Muscle of arm (tissue), 12 donors: Measurements from ENCODE around the gene F2R. TPM values are rescaled to one million over a fixed set of nuclear protein-coding genes. Genes with fewer than 3 reads are reported as not detected.

Experiments used
- DNase-seq: peaks from one replicate; pipeline ENCODE4 v3.0.0-alpha.2; 2013
- polyA plus RNA-seq, 12 donors: library from polyadenylated mRNA; unstranded; fragments of 120-200 nt; gene quantifications; one replicate each; pipeline ENCODE4 v1.2.1, GENCODE V29; 2013; ENCODE audit not compliant: insufficient read length in 12 of 12

F2R gene
- polyA plus RNA-seq, 12 donors: 22.0 to 66.3 (median 28.6) TPM; not detected in 1

DNA sequence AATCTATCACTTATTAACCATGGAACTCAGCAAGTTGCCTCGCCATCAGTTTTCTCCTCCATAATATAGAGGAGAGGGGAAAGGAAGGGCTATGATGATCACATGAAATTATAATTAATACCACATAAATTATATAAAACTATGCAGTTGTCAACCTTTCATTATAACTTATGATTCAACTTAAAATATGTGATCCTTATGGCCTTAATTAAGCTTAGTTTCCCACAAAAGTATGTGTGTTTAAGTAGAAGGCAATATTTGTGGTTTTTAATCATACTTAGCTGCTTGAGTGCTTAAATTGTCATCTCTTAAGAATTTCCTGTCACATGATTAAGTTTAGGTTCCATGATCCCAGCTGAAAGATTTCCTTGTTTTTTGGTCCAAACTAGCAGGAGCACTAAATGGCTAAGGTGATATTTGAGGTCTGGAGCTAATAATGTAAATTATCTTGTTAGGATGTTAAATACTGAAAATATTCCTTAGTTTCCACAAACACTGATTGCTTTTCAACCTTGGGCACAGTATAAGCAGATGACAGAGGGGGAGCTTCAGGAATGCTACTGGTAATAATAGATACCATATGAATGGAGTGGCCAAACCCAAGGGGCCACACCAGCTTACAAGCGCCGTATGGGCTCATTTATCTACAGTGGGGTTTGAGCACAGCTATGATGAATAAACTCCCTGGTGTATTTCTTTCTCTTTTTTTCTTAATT lies 26.4 kb upstream of the F2R start:
- no peak for DNase-seq

DNA sequence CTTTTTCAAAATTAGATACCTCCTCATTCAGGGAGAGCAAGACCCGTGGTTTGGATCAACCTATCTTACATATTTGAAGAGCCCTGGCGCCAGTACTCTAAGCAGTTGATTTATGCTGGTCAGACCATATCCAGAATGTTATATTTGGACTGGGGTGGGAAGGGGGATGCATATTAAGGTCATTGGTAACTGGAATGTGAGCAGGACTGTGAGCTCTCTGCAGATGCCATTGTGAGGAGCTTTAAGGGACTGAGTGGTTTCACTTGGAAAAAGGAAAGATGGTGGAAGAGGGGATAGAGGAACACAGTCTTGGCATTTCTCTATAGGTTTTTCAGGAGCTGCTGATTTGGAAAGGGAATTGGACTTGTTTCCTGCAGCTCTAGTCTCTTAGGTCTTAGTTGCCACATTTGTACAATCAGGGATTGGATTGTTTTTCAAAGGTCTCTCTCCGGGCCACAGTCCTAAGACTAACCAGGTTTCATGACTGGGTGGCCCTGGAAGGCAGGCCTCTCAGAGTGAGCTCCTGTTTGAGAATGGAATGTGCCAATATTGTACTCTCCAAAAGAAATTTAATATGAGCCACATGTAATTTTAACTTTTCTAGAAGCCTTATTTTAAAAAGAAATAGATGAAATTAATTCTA lies 25.8 kb upstream of the F2R start:
- no peak for DNase-seq

DNA sequence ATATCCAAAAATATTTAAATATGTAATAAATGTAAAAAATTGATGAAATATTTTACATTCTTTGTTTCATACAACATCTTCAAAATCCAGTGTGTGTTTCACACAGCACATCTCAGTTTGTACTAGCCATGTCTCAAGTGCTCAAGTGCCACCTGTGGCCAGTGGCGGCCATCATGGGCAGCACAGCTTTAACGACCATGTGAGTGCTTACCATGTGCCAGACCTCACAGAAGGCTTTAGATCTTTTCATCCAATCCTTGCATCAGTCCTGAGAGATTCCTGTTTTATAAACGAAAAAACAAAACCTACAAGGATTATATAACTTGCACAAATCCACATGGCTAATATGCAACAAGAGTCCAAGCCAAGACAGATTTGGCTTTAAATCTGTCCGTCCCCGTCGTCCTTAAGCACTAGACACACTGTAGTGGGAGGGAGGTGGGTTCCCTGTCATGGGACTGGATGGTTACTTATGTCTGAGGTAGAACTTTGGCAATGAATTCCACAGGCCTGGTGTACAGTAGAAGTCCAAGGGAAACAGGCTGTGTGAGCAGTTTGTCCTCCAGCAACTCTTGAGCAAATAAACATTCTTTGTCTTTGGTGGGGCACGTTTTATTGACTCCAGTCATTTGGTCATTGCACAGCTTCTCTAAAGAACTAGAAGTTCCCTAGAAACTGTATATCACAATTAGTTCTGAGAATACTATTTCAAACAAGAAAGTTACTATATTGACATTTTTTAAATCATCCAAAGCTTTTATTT lies 25.0 kb upstream of the F2R start:
- DNase-seq: no peak

DNA sequence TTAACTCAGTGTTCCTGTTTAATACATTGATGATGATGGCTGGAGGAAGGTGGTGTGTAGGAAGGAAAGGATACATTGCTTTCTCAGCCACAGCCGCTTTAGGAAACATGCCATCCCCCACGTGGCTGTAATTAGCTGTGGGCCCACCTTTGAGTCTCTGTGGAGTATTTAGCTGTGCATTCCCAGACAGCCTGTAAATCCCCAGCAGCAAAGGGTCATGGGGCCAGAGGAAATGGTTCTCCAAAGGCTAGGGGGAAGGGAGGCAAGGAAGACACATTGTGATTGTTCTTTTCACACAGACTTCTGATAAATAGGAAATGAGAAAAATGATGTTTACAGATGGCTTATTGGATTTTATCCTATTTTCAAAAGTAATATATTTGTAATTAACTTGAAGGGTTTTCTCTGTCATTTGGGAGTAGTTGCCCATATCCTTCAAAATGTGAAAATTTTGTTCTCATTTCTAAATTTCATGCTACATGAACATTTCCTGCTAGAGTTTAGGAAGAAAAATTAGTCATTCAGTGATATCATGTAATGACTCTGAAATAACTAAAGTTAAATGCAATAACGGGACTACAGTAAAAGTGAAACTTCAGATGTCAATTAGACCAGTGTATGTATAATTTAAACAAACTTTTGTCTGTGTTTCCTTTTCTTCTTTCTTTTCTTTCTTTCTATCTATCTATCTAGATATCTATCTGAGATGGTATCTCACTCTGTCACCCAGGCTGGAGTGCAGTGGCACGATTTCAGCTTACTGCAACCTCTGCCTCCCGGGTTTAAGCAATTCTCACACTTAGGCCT lies 24.3 kb upstream of the F2R start:
- DNase-seq: no peak

DNA sequence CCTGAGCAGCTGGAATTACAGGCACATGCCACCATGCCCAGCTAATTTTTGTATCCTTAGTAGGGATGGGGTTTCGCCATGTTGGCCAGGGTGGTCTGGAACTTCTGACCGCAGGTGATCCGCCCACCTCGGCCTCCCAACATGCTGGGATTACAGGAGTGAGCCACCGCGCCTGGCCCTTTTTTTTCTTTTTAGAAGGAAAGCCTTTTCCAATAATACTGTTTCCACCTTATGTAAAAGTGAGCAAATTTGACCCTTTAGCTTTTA lies 23.7 kb upstream of the F2R start:
- no peak for DNase-seq

- no peak for DNase-seq
Observed at GRCh38 chr5:76692651-76693050, 23.3 kb upstream of the F2R start.

GRCh38 chr5:76693141-76693540 lies 22.8 kb upstream of the F2R start:
- DNase-seq: no peak

GRCh38 chr5:76694317-76694716 lies 21.6 kb upstream of the F2R start:
- no peak for DNase-seq

GRCh38 chr5:76695346-76695745 lies 20.6 kb upstream of the F2R start:
- DNase-seq: no peak

GRCh38 chr5:76696251-76696650 lies 19.7 kb upstream of the F2R start:
- DNase-seq: no peak

DNA sequence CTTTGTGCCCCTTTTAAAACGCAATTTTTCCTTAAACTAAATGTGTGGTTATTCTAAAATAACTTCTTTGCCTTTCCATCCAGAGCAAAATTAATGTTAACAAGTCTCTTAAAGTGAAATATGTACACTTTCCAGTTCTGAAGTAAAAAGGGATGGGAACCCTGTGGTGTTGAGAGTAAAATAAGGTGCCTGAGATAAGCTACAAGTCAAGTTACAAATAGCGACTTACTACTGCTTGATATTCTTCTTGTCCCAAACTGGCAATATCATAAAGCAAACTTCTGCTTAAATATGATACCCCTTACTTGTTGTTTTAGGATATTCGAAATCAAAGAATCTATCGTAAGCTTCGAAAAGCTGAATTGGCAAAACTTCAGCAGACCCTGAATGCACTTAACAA lies 18.3 kb upstream of the F2R start:
- DNase-seq: no peak

- no peak for DNase-seq
Observed at GRCh38 chr5:76700571-76700970, 15.4 kb upstream of the F2R start.

DNA sequence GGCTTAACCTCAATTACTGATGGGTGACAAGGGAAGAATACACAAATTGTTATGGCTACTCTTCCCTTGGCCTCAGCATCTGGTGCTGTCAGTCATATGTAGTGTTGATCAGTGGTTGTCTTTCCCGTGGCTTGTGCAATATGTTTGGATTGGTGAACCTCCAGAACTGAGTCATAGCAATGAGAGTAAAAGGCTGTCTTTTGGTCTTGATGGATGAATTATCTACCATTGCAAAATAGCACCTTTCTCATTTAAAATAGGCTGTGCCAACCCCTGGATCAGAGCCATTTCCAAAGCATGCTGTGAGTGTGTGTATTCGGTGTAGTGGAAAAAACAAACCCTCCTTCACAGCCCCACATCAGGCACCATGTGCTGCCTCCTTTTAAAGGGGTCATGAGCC lies 14.6 kb upstream of the F2R start:
- DNase-seq: no peak

DNA sequence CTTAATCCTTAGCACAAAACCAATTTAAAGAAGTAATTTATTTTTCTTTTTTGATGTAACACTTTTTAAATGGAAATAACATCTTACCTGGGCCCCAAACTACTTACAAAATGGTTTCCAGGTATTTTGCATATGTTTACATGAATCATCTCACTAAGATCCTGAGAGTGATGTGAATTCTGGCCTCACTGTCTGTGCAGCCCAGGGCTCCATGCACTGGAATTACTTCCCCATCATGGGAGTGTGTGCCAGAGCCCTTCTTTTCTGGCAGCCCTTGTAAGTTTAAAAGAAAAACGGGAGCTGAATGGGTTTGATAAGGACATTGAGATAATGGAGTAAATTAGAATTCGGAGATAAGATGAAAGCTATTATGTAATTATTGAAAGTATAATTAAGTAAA lies 12.2 kb upstream of the F2R start:
- no peak for DNase-seq

GRCh38 chr5:76704131-76704663 lies 11.7 kb upstream of the F2R start:
- DNase-seq: no peak

DNA sequence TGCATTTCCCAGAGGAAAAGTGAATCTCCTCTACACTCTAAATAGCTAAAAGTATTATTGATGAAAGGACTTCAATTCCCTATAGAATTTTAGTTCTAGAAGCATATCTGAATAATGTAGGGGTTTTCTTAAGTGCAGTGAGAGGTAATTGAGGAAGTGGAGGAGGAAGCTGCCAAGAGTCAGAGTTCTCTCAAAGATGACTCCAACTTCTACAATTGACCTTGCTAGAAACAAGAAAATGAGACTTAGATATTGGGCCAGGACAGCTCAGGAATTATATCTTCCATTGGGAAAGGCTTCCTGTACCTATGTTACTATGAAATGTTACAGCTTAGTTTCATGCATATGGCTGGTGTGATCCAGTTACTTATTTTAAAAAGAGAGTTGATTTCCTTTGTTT lies 10.4 kb upstream of the F2R start:
- no peak for DNase-seq

GRCh38 chr5:76709762-76710161 lies 6.2 kb upstream of the F2R start:
- DNase-seq: no peak

DNA sequence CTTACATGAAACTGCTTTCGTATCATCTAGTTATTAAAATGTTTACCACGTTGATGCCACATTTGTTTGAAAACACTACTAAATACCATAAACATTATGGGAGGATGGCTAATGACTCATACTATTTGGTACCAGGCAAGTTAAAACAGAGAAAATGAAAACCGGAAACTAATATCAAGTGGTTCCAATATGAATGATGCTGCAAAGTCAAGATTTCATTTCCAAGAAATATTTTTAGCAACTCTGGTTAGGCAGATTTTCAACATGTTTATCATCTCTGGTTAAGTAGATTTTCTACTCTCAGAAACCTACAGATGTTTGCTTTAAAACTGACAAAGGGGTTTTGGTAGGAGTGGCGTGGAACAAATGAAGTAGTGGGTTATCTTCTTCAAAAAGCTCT lies 4.9 kb upstream of the F2R start:
- DNase-seq: no peak

GRCh38 chr5:76714751-76715485 lies 1.0 kb upstream of the F2R start:
- DNase-seq: no peak

DNA sequence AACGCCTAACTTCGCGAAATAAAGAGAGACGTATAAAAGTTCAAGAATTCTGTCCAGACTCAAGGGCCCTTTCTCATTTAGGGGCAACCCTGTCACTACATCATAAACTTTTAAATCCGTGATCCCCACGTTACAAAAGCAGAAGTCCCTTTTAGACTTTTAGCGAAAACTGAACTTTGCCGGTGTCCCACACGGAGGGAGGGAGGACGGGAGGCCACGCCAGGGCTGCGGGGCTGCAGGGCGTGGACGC lies 515 bp upstream of the F2R start:
- peak; percentile 40 for DNase-seq

DNA sequence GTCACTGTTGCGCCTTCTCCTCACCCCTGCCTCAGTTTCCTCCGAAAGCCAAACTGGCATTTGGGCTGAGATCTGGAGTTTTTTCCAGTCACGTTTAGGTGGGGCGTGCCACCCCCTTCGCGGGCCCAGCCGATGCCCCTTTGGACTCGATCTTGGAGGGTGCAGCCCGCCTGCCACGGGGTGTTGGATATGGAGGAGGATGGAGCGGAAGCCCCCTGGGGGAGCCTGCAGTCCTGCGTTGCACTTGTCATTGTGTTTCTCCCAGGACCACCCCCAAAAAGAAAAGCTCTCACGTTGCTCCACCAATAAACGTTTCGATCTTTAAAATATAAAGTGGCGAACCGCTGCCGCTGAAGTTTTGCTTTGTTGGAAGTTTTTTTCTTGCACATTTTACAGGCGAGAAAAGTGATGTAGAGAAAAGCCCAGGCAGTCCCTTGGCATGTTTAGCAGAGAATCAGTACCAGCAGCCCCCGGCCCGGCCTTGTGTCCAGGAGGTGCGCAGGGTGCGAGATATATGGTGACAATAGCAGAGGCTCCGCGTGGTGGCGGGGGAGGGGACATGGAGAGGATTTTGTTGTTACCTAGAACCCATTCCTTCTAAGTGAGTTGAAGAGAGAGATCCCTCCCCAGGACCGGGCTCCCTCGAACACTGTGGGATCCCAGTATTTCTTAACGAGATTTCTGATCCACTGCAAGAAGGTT lies 681 bp downstream of the F2R start:
- no peak for DNase-seq
